A549 (cell line): ENCODE results near the gene CILP. TPM values are rescaled to one million over a fixed set of nuclear protein-coding genes. Genes with fewer than 3 reads are reported as not detected.

Experiments
- ATAC-seq, 2 experiments: fragments of 200-7000 bp in 1 of 2; fragments of >200 bp in 1 of 2; cut with Nextera tagmentation in 1 of 2; cut with Tn5 transposase in 1 of 2; 3 replicates each; pipeline versions ENCODE4 v1.8.0 to v1.9.1; 2018 to 2020; ENCODE audit warnings: mild to moderate bottlenecking in 1 of 2, moderate library complexity in 1 of 2
- CTCF ChIA-PET: fragments of 300-600 bp; sonication (Branson Sonifier 250); formaldehyde crosslinking; extraction: SDS; loops from one replicate; lab custom pipeline; 2021; ENCODE audit warnings: antibody characterized with exemption, inconsistent platforms; lab: Yijun Ruan, JAX
- POLR2A ChIA-PET: fragments of 350-600 bp; formaldehyde crosslinking; extraction: SDS; loops from one replicate; lab custom pipeline; 2021; ENCODE audit warnings: antibody characterized with exemption, inconsistent platforms; lab: Yijun Ruan, JAX
- DNase-seq, 2 experiments: peaks; one replicate each; pipeline versions ENCODE4 v3.0.0 to v3.0.0-alpha.2; 2011 to 2016; ENCODE audit warnings: low read depth in 1 of 2, low spot score in 1 of 2
- FAIRE-seq: peaks from 2 replicates; lab custom pipeline; 2011; peaks lifted over from hg19 to GRCh38; lab: Jason Lieb, UNC
- H3K27ac ChIP-seq, 2 experiments: fragments of >200 bp; sonication (Bioruptor Twin); formaldehyde crosslinking; 3 replicates each; pipeline ENCODE4 v1.5.1; 2016 to 2017
- H3K4me1 ChIP-seq: fragments of >200 bp; sonication (Bioruptor Twin); formaldehyde crosslinking; 3 replicates; pipeline ENCODE4 v1.6.1; 2016
- H3K4me2 ChIP-seq: fragments of >200 bp; sonication (Bioruptor Twin); formaldehyde crosslinking; 3 replicates; pipeline ENCODE4 v1.6.1; 2016
- H3K4me3 ChIP-seq: fragments of >200 bp; sonication (Bioruptor Twin); formaldehyde crosslinking; 3 replicates; pipeline ENCODE4 v1.5.1; 2016
- H3K9me3 ChIP-seq: fragments of >200 bp; sonication (Bioruptor Twin); formaldehyde crosslinking; 3 replicates; pipeline ENCODE4 v1.6.1; 2016
- BCL3 ChIP-seq: fragments of >200 bp; sonication (Bioruptor Twin); formaldehyde crosslinking; IDR thresholded peaks from 3 replicates; pipeline ENCODE4 v1.6.1; 2016
- CBX2 ChIP-seq: fragments of 200-600 bp; sonication (generic); IDR thresholded peaks from 2 replicates; pipeline ENCODE4 v1.6.1; 2016; ENCODE audit warnings: low read depth, mild to moderate bottlenecking, borderline replicate concordance
- CBX8 ChIP-seq: fragments of 200-600 bp; sonication (generic); IDR thresholded peaks from 2 replicates; pipeline ENCODE4 v1.6.1; 2016
- CEBPB ChIP-seq, 2 experiments: fragments of >200 bp in 1 of 2; sonication (Bioruptor Twin) in 1 of 2; formaldehyde crosslinking in 1 of 2; IDR thresholded peaks; 2 replicates each; pipeline ENCODE4 v1.6.1; 2012 to 2016
- E2F6 ChIP-seq: IDR thresholded peaks from 2 replicates; pipeline ENCODE4 v1.6.1; 2012; ENCODE audit warnings: low read depth, borderline replicate concordance
- EHF ChIP-seq: fragments of 250-450 bp; sonication (Bioruptor Pico); IDR thresholded peaks from 2 replicates; pipeline ENCODE4 v1.5.0; 2020; ENCODE audit warnings: mild to moderate bottlenecking
- EHMT2 ChIP-seq: fragments of 200-600 bp; sonication (generic); IDR thresholded peaks from 2 replicates; pipeline ENCODE4 v1.6.1; 2016; ENCODE audit warnings: antibody characterized with exemption, low read depth, mild to moderate bottlenecking, moderate library complexity
- FOSB ChIP-seq: fragments of 250-450 bp; sonication (Bioruptor Pico); IDR thresholded peaks from 2 replicates; pipeline ENCODE4 v1.5.0; 2020; ENCODE audit warnings: mild to moderate bottlenecking, moderate library complexity
- FOSL2 ChIP-seq, 2 experiments: fragments of 450-650 bp in 1 of 2; fragments of >200 bp in 1 of 2; sonication (Bioruptor Twin) in 1 of 2; formaldehyde crosslinking; IDR thresholded peaks; 2 replicates each; pipeline versions ENCODE4 v1.5.0 to v1.6.1; 2016 to 2020; ENCODE audit warnings: mild to moderate bottlenecking in 1 of 2, moderate library complexity in 1 of 2
- FOXS1 ChIP-seq: fragments of 250-450 bp; sonication (Bioruptor Pico); IDR thresholded peaks from 2 replicates; pipeline ENCODE4 v1.5.0; 2020; ENCODE audit warnings: mild to moderate bottlenecking, moderate library complexity
- HES2 ChIP-seq: fragments of >200 bp; sonication (Bioruptor Twin); formaldehyde crosslinking; IDR thresholded peaks from 2 replicates; pipeline ENCODE4 v1.6.1; 2016
- HOXB13 ChIP-seq: fragments of 250-450 bp; sonication (Bioruptor Pico); IDR thresholded peaks from 2 replicates; pipeline ENCODE4 v1.5.0; 2020; ENCODE audit warnings: low read depth, mild to moderate bottlenecking, moderate library complexity
- JUNB ChIP-seq: fragments of >200 bp; sonication (Bioruptor Twin); formaldehyde crosslinking; IDR thresholded peaks from 2 replicates; pipeline ENCODE4 v1.6.1; 2016
- MAFK ChIP-seq: fragments of 450-650 bp; IDR thresholded peaks from 2 replicates; pipeline ENCODE4 v1.6.1; 2014; ENCODE audit not compliant: partially characterized antibody
- NPAS2 ChIP-seq: fragments of 250-450 bp; sonication (Bioruptor Pico); IDR thresholded peaks from 2 replicates; pipeline ENCODE4 v1.8.0; 2022; ENCODE audit warnings: mild to moderate bottlenecking, moderate library complexity, borderline replicate concordance
- NR3C1 ChIP-seq: fragments of >200 bp; sonication (Bioruptor Twin); formaldehyde crosslinking; IDR thresholded peaks from 3 replicates; pipeline ENCODE4 v1.6.1; 2017
- PHF8 ChIP-seq: fragments of 200-600 bp; sonication (generic); IDR thresholded peaks from 2 replicates; pipeline ENCODE4 v1.6.1; 2016; ENCODE audit warnings: low read depth, mild to moderate bottlenecking, antibody characterized with exemption, moderate library complexity, borderline replicate concordance
- POLR2A ChIP-seq: IDR thresholded peaks from 2 replicates; pipeline ENCODE4 v1.6.1; 2012; ENCODE audit warnings: mild to moderate bottlenecking, low read length
- RARB ChIP-seq: fragments of 250-450 bp; sonication (Bioruptor Pico); IDR thresholded peaks from 2 replicates; pipeline ENCODE4 v1.8.0; 2021; ENCODE audit warnings: mild to moderate bottlenecking, moderate library complexity
- RCOR1 ChIP-seq: fragments of 150-350 bp; IDR thresholded peaks from 2 replicates; pipeline ENCODE4 v1.6.1; 2014; ENCODE audit warnings: antibody characterized with exemption, low read length, low read depth
- RFX5 ChIP-seq: fragments of 450-650 bp; IDR thresholded peaks from 2 replicates; pipeline ENCODE4 v1.7.1; 2014; ENCODE audit warnings: antibody characterized with exemption, mild to moderate bottlenecking, moderate library complexity
- SMC3 ChIP-seq: fragments of >200 bp; sonication (Bioruptor Twin); formaldehyde crosslinking; IDR thresholded peaks from 3 replicates; pipeline ENCODE4 v1.6.1; 2018; ENCODE audit warnings: inconsistent platforms
- TP53 ChIP-seq: fragments of 250-450 bp; sonication (Bioruptor Pico); IDR thresholded peaks from 2 replicates; pipeline ENCODE4 v1.5.0; 2021; ENCODE audit warnings: mild to moderate bottlenecking, moderate library complexity
- USF2 ChIP-seq: fragments of 450-650 bp; IDR thresholded peaks from 2 replicates; pipeline ENCODE4 v1.6.1; 2014; ENCODE audit warnings: antibody characterized with exemption
- ZC3H11A ChIP-seq: fragments of 450-650 bp; IDR thresholded peaks from 2 replicates; pipeline ENCODE4 v1.6.1; 2014; ENCODE audit warnings: antibody characterized with exemption, mild to moderate bottlenecking
- ZNF302 ChIP-seq: fragments of 250-450 bp; sonication (Bioruptor Pico); IDR thresholded peaks from 2 replicates; pipeline ENCODE4 v1.9.0; 2021; ENCODE audit warnings: inconsistent platforms, mild to moderate bottlenecking, moderate library complexity
- ZSCAN20 ChIP-seq: fragments of 250-450 bp; sonication (Bioruptor Pico); IDR thresholded peaks from 2 replicates; pipeline ENCODE4 v1.8.0; 2022; ENCODE audit warnings: mild to moderate bottlenecking, moderate library complexity
- WGBS: methylation state at CpG from one replicate; pipeline ENCODE4 v1.1.6; 2017; ENCODE audit errors: missing lambda C conversion rate; 5-methylcytosine and 5-hydroxymethylcytosine counted together
- polyA minus RNA-seq: library from RNA; depleted of rRNA, polyadenylated mRNA; stranded (reverse); fragments of >200 nt; gene quantifications from 2 replicates; pipeline ENCODE4 v1.2.3, GENCODE V29; 2011; rRNA and poly(A)+ RNA removed
- polyA plus RNA-seq, 4 experiments: library from polyadenylated mRNA; depleted of rRNA in 3 of 4; stranded (reverse); fragments of >200 nt; fragmentation: RNase III in 1 of 4; extraction: RNeasy Plus Mini Kit Qiagen cat#74134 plus additional on column Dnase treatment in 1 of 4; gene quantifications; 2 replicates in 3 of 4; 3 replicates in 1 of 4; pipeline ENCODE4 v1.2.3, GENCODE V29; 2011 to 2017

Gene CILP
- 0.14 and 0.21 TPM in 2 replicates for polyA plus RNA-seq (2011; rRNA removed)
- 0.08 and 0.10 TPM in 2 replicates for polyA plus RNA-seq (2012; cell fraction: cytosol; rRNA removed)
- polyA plus RNA-seq (2012; cell fraction: nucleus; rRNA removed): 0.48 and 0.61 TPM in 2 replicates
- 0.07 to 0.09 TPM (median 0.09 TPM) in 3 replicates for polyA plus RNA-seq (2017; fragmentation: RNase III; extraction: RNeasy Plus Mini Kit Qiagen cat#74134 plus additional on column Dnase treatment)
- polyA minus RNA-seq: 0.15 and 0.25 TPM in 2 replicates

GRCh38 chr15:65210770-65211481 lies at the start of gene CILP:
TSS of gene CILP (minus strand) at chr15:65211473. CDS start at chr15:65209755, 1,718 bp downstream.
- POLR2A ChIA-PET: interaction anchor here (0.6 kb wide), 1 partner anchor 76 kb away, joined by 3 read pairs; the partner anchor contains the start of gene PARP16
- no peak for TF ChIP-seq HOXB13 (CRISPR knock-in tag)
- TF ChIP-seq SMC3: no peak
- no peak for TF ChIP-seq PHF8
- TF ChIP-seq CBX2: no peak
- no peak for TF ChIP-seq RFX5
- no peak for TF ChIP-seq ZSCAN20 (CRISPR knock-in tag)
- TF ChIP-seq CEBPB (IDR thresholded peaks at IDR 0.05): no peak
- no peak for TF ChIP-seq FOSL2 (IDR thresholded peaks at IDR 0.05)
- no peak for TF ChIP-seq FOSL2 (CRISPR knock-in tag; IDR thresholded peaks at IDR 0.05)
- TF ChIP-seq FOSB: no peak
- no peak for TF ChIP-seq RARB (CRISPR knock-in tag)
- TF ChIP-seq HES2: no peak
- TF ChIP-seq ZNF302 (CRISPR knock-in tag): no peak
- TF ChIP-seq MAFK: no peak
- no peak for TF ChIP-seq EHF (CRISPR knock-in tag)
- TF ChIP-seq EHMT2: no peak
- TF ChIP-seq FOXS1 (CRISPR knock-in tag): no peak
- no peak for TF ChIP-seq ZC3H11A
- TF ChIP-seq JUNB: no peak
- TF ChIP-seq BCL3: no peak
- 92% methylated on average over 8 of the region's 8 CpGs for WGBS
- DNase-seq (no peak), FAIRE-seq (no peak), ATAC-seq (0 out of 6 replicates have a peak, but pooled peaks of 1 of the 2 experiments have one; percentile 10)
- Histone ChIP-seq H3K9me3 (no peaks in the 10 kb centered on the region), H3K27ac (peak within 1 kb of the TSS in 1 of 2 experiments; percentile 9; a peak in 1 of 6 replicates), H3K4me2 (no peak within 1 kb of the TSS), H3K4me1 (peaks cover 7% of the 10 kb centered on the region; the same call in 1 of the 3 replicates), H3K4me3 (no peak within 1 kb of the TSS)
- CTCF ChIA-PET: interaction anchor here (1.0 to 2.7 kb wide), 7 partner anchors 8 to 173 kb away, joined by 3 to 17 read pairs (median 6); no protein-coding TSS in a partner anchor

- Histone ChIP-seq H3K4me2 (no peak overlapping the region), H3K27ac (no peak overlapping the region), H3K4me1 (no peaks in the 10 kb centered on the region)
- CTCF ChIA-PET: interaction anchor here (1.4 to 7.4 kb wide), 6 partner anchors 9 to 71 kb away, joined by 3 to 64 read pairs (median 4); no protein-coding TSS in a partner anchor
- TF ChIP-seq RARB (CRISPR knock-in tag) (no peak), E2F6 (no peak), NR3C1 (no peak), POLR2A (no peak), CBX8 (no peak), TP53 (CRISPR knock-in tag) (no peak), NPAS2 (no peak), FOXS1 (CRISPR knock-in tag) (no peak), USF2 (no peak), RCOR1 (no peak), ZSCAN20 (CRISPR knock-in tag) (no peak)
- TF ChIP-seq, all 56 proteins: peak for 0
- DNase-seq (no peak), ATAC-seq (no peak), FAIRE-seq (no peak)
- no peaks in the 10 kb centered on the region for H3K9me3 ChIP-seq
- POLR2A ChIA-PET: no interaction called here
- no peak overlapping the region for H3K4me3 ChIP-seq
- 89% methylated on average over 6 of the region's 6 CpGs for WGBS
These were observed 49.7 kb upstream of the CILP start for GRCh38 chr15:65260968-65261367.
